ENCODE results near the gene CHCHD3. TPM values are rescaled to one million over a fixed set of nuclear protein-coding genes. Genes with fewer than 3 reads are reported as not detected.
A peak's percentile ranks its signal among the peaks of the same experiment; 100 is the strongest.

The CHCHD3 gene
- total and polyA plus RNA-seq, 4 donors, result 20.1 to 78.0 (median 46.9) TPM

- Histone ChIP-seq H3K27ac (ENCODE audit: low read depth in 1 of 2, low read length in 1 of 2) (no peak overlapping the region), H3K9ac (ENCODE audit: insufficient read depth in 1 of 2, low read length in 2 of 2) (no peak overlapping the region), H3K27me3 (ENCODE audit: control insufficient read depth in 3 of 3, insufficient read depth in 3 of 3, low read length in 2 of 3) (no peaks in the 10 kb centered on the region), H3K36me3 (ENCODE audit: control insufficient read depth in 4 of 4, insufficient read depth in 4 of 4, low read length in 4 of 4) (no peaks in the 10 kb centered on the region), H3K9me3 (ENCODE audit: control insufficient read depth in 4 of 4, insufficient read depth in 3 of 4, low read length in 3 of 4) (peaks cover 0 to 1% (median 0%) of the 10 kb centered on the region in 4 donors), H3K4me1 (ENCODE audit: control insufficient read depth in 5 of 5, insufficient read depth in 5 of 5, low read length in 5 of 5) (peaks cover 0 to 4% (median 3%) of the 10 kb centered on the region in 5 donors), H3K4me3 (no peak overlapping the region)
- no peak for TF ChIP-seq CTCF (IDR thresholded peaks at IDR 0.05; ENCODE audit: control extremely low read depth, extremely low read depth)
- no peak for ATAC-seq (ENCODE audit: insufficient read depth, low FRiP score)
- peak in 2 of 3 donors; percentile 25 to 62 for DNase-seq
- WGBS, 2 donors, result 76 to 82% methylated on average over 2 of the region's 2 CpGs
These were observed 250.9 kb downstream of the CHCHD3 start for GRCh38 chr7:132830941-132831340.

DNA sequence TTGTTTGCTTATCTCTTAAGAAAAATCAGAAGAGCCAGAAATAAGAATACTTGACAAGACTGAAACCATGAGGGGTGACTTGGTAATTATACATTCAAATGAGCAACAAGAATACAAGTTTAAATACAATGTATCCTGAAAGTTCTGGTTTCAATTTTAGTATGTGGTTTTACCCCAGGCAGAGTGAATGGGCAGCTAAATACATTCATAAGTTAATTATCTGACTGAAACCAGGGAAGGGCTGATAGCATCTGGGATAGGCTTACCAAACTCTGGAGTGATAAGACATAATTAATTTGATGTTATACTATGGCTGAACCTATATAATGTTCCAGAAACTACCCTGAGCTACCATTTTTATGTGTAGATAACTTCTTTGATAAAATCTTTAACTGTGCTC, 253.4 kb downstream of the CHCHD3 start:
- no peak for ATAC-seq (ENCODE audit: insufficient read depth, low FRiP score)
- no peak overlapping the region for H3K4me3 ChIP-seq
- H3K9ac ChIP-seq (ENCODE audit: insufficient read depth in 1 of 2, low read length in 2 of 2), result no peak overlapping the region
- H3K4me1 ChIP-seq (ENCODE audit: control insufficient read depth in 5 of 5, insufficient read depth in 5 of 5, low read length in 5 of 5), result peaks cover 0 to 4% (median 3%) of the 10 kb centered on the region in 5 donors
- no peak overlapping the region for H3K27ac ChIP-seq (ENCODE audit: low read depth in 1 of 2, low read length in 1 of 2)
- H3K9me3 ChIP-seq (ENCODE audit: control insufficient read depth in 4 of 4, insufficient read depth in 3 of 4, low read length in 3 of 4), result no peaks in the 10 kb centered on the region
- H3K27me3 ChIP-seq (ENCODE audit: control insufficient read depth in 3 of 3, insufficient read depth in 3 of 3, low read length in 2 of 3), result no peaks in the 10 kb centered on the region
- no peak for TF ChIP-seq CTCF (IDR thresholded peaks at IDR 0.05; ENCODE audit: control extremely low read depth, extremely low read depth)
- no peaks in the 10 kb centered on the region for H3K36me3 ChIP-seq (ENCODE audit: control insufficient read depth in 4 of 4, insufficient read depth in 4 of 4, low read length in 4 of 4)
- DNase-seq, result no peak

GRCh38 chr7:132825932-132826835, 255.7 kb downstream of the CHCHD3 start:
- Histone ChIP-seq H3K9ac (ENCODE audit: insufficient read depth in 1 of 2, low read length in 2 of 2) (no peak overlapping the region), H3K27ac (ENCODE audit: low read depth in 1 of 2, low read length in 1 of 2) (no peak overlapping the region), H3K9me3 (ENCODE audit: control insufficient read depth in 4 of 4, insufficient read depth in 3 of 4, low read length in 3 of 4) (no peaks in the 10 kb centered on the region), H3K4me3 (no peak overlapping the region), H3K27me3 (ENCODE audit: control insufficient read depth in 3 of 3, insufficient read depth in 3 of 3, low read length in 2 of 3) (no peaks in the 10 kb centered on the region), H3K4me1 (ENCODE audit: control insufficient read depth in 5 of 5, insufficient read depth in 5 of 5, low read length in 5 of 5) (peaks cover 0 to 4% (median 3%) of the 10 kb centered on the region in 5 donors), H3K36me3 (ENCODE audit: control insufficient read depth in 4 of 4, insufficient read depth in 4 of 4, low read length in 4 of 4) (no peaks in the 10 kb centered on the region)
- DNase-seq (no peak), ATAC-seq (ENCODE audit: insufficient read depth, low FRiP score) (no peak)
- WGBS, 2 donors, result 90 to 96% methylated on average over 6 of the region's 6 CpGs
- TF ChIP-seq CTCF (IDR thresholded peaks at IDR 0.05; ENCODE audit: control extremely low read depth, extremely low read depth), result no peak

Measured in lung (tissue), 12 donors.